Kasumi-1 (cell line): Measurements from ENCODE around the gene DMD.

ENCODE experiments used
- DNase-seq, 2 experiments: peaks; one replicate each; lab custom pipeline; 2025; lab: John Stamatoyannopoulos, UW

DMD gene

GRCh38 chrX:31178064-31178768 is 2033.1 kb downstream of the DMD start:
- DNase-seq: no peak

GRCh38 chrX:31170792-31171191 is 2040.6 kb downstream of the DMD start:
- DNase-seq: no peak

GRCh38 chrX:31168551-31168950 is 2042.8 kb downstream of the DMD start:
- no peak for DNase-seq

GRCh38 chrX:31166832-31167231 is 2044.5 kb downstream of the DMD start:
- DNase-seq: no peak

- DNase-seq: no peak
These were observed 2044.9 kb downstream of the DMD start for GRCh38 chrX:31166416-31166815.

GRCh38 chrX:31165241-31166035 is 2045.9 kb downstream of the DMD start:
- DNase-seq: no peak

- DNase-seq: no peak
These were observed 2056.4 kb downstream of the DMD start for GRCh38 chrX:31154946-31155345.

- no peak for DNase-seq
These were observed 2057.8 kb downstream of the DMD start for GRCh38 chrX:31153475-31154047.

- no peak for DNase-seq
These were observed 2064.2 kb downstream of the DMD start for GRCh38 chrX:31147175-31147574.

GRCh38 chrX:31139961-31140360 is 2071.4 kb downstream of the DMD start:
- no peak for DNase-seq

GRCh38 chrX:31138124-31138523 is 2073.2 kb downstream of the DMD start:
- DNase-seq: no peak

GRCh38 chrX:31136144-31136611 is 2075.2 kb downstream of the DMD start:
- DNase-seq: peak; percentile 3 to 9

GRCh38 chrX:31132821-31133241 is 2078.5 kb downstream of the DMD start:
- DNase-seq: no peak

- DNase-seq: no peak
These were observed 2080.7 kb downstream of the DMD start for GRCh38 chrX:31130457-31131220.

- DNase-seq: no peak
These were observed 2082.5 kb downstream of the DMD start for GRCh38 chrX:31128855-31129254.

GRCh38 chrX:31127716-31128115 is 2083.6 kb downstream of the DMD start:
- no peak for DNase-seq

- DNase-seq: no peak
These were observed 2085.1 kb downstream of the DMD start for GRCh38 chrX:31126205-31126604.

- DNase-seq: no peak
These were observed 2086.8 kb downstream of the DMD start for GRCh38 chrX:31124536-31124935.

- peak; percentile 2 to 4 for DNase-seq
These were observed 2088.0 kb downstream of the DMD start for GRCh38 chrX:31123335-31123734.

- DNase-seq: no peak
These were observed 2094.1 kb downstream of the DMD start for GRCh38 chrX:31117266-31117665.

GRCh38 chrX:31115398-31115797 is 2096.0 kb downstream of the DMD start:
- DNase-seq: no peak

GRCh38 chrX:31114858-31115257 is 2096.5 kb downstream of the DMD start:
- DNase-seq: no peak
